GM19395 (cell line): Measurements from ENCODE around the gene THRA.

Experiments used
- ATAC-seq: cut with Tn5 transposase; IDR thresholded peaks from one replicate; pipeline ENCODE4 v1.9.1; 2021; ENCODE audit warnings: mild to moderate bottlenecking, moderate library complexity; ENCODE audit not compliant: unreplicated experiment

THRA gene

GRCh38 chr17:40075201-40075941 is 12.6 kb downstream of the THRA start:
- no peak for ATAC-seq

DNA sequence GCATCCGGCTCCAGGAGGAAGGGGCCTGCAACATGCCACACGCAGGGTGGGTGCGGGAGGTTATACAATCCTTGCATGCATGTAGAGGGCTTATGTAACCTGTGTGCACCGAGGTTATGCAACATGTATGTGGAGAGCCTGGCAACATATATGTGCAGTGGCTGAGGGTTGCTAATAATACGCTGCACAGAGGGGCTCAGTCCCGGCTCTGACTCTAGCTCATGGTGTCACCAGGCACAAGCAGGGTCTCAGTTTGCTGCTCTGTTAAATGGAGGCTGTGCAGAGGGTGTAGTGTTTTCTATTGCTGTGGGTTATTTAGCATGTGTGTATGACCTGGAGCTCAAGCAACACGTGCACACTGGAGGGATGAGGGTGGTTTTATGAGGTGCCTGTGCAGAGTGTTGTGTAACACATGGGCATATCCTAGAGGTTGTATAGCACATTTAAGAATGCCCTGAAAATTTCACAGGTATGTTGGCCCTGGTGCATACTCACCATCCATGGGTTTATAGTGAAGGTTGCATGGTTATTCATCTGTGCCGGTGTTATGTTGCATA is 13.3 kb downstream of the THRA start:
- ATAC-seq = no peak

GRCh38 chr17:40076591-40076990 is 13.8 kb downstream of the THRA start:
- no peak for ATAC-seq

DNA sequence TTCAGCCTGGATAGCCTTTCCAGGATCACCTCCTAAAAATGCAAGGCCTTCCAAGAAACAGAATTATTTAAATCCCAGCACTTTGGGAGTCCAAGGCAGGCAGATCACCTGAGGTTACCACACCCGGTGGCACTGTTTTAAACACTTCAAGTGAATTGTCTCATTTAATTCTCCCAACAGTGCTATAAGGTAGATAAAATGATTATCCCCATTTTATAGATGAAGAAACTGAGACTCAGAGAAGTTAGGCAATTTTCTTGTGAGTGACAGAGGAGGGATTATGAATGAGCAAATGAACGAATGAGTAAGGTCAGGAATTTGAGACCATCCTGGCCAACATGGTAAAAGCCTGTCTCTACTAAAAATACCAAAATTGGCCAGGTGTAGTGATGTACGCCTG is 16.8 kb downstream of the THRA start:
- ATAC-seq = no peak

- ATAC-seq = no peak
Measured at GRCh38 chr17:40084477-40084876, 21.7 kb downstream of the THRA start.

DNA sequence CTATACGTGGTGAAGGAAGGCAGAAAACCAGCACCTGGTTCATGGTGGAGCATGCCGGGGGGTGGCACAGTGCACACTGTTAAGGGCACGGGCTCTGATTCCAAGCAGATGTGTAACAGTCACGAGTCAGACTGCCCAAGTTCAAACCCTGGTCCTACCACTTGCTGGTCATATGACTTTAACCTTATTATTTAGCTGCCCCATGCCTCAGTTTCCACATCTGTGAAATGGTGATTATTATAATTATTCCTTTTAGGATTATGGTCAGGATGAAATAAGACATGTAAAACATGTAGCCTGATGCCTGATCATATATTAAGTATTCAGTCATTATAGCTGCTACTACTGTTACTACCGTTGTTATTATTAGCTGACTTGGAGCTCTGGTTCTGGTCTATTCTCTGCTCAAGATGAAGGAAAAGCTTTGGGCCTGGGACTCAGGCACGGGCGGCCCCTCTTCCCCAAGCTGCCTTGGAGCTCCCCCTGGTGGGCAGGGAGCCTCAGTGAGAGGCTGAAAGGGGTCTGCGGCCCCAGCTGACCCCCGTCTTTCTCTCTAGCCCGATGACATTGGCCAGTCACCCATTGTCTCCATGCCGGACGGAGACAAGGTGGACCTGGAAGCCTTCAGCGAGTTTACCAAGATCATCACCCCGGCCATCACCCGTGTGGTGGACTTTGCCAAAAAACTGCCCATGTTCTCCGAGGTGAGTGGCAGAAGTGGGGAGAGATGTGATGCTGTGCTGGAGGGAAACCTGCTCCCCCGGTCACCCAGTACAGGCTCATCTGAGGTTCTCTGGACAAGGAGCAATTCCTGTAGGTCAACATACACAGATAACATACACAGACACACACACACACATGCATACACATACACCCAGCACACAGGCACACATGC is 23.6 kb downstream of the THRA start:
- ATAC-seq = no peak

DNA sequence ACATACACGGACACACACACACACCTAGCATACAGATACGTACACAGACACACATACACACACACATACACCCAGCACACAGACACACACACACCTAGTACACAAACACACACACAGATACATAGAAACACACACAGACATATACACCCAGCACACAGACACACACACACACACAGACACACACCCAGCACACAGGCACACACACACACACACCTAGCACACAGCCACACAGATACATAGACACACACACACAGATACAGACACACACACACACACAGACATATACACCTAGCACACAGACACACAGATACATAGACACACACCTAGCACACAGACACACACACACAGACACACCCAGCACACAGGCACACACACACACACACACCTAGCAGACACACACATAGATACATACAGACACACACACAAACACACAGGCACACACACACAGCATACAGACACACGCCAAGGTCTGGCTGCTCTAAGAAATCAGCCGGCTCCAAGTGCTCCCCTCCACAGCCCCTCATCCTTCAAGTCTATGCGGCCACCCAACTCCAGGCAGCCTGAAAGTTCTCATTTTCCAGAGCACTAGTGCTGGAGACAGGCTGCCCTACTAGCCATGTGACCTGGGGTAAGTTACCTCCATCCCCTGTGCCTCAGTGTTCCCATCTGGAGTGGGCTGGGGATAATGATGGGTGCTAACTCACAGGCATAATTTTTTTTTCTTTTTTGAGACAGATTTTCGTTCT is 24.5 kb downstream of the THRA start:
- no peak for ATAC-seq

- ATAC-seq = no peak
Measured at GRCh38 chr17:40087903-40088718, 25.3 kb downstream of the THRA start.

- no peak for ATAC-seq
Measured at GRCh38 chr17:40089077-40089895, 26.5 kb downstream of the THRA start.

DNA sequence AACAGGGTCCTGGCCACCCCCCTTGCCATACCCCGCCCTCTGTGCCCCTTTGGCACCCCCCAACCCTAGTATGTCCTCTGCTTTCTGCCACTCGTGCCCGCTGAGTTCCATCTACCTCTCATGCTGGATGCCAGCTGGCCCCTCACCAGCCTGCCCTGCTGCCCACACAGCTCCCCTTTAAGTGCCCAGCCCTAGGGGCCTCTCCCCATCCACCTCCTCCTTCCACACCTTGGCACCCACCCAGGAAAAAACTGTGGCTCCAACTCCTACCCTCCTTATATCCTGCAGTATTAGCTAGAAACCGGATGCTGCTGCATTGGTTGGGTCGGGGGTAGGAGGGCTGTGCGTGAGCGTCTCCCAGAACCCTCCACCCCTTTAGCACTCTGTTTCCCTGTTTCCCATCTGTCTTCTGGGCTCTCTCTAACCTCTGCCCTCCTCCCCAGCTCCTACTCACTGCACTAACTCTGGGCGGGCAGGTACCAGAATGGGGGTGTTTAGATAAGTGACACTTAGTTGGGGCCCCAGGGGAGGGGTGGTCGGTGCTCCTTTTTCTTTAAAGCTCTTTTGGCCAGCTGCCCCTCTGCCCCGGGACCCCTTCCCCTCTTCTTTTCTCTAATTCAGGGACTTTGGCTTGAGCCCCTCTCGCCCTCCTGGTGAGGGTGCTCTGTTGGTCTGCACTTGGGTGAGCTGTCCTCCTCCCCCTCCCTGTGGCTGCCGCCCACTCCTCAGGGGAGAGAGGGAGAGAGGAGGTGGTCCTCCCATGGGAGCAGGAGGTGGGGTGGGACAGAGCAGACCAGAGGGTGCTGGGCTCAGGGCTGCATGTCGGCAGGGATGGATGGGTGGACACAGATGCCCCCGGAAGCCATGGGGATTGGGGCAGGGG is 27.7 kb downstream of the THRA start:
- ATAC-seq = no peak

DNA sequence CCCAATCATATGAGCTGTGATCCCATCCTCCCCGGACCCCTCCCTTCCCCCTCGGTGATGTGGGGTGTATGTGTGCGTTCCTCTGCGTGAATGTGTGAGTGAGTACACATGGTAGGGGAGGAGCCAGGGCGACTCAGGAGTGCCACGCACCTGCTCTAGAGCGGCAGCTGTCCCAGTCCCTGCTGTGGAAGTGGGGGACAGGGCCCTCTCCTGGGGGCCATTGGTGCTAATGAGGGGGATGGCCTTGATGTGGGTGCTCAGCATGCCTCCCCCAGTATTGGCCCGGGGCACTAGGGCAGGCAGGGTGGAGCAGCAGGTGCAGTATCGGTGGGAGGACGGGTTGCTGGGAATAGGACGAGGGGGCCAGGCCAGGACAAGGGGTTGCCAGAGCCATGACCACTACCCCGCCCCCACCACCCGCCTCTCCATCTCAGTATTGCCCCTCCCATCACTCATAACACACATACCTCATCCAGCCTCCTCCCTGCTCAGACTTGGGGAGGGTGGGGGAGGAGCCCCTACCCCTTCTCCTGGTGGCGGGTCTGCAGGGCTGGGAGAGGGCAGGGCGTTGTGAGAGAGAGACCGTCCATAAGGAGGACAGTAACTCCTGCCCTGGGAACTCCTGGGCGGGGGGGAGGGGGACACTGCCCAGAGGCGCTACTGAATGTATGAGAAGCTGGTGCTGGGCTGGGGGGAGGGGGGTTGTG is 29.1 kb downstream of the THRA start:
- ATAC-seq = no peak

DNA sequence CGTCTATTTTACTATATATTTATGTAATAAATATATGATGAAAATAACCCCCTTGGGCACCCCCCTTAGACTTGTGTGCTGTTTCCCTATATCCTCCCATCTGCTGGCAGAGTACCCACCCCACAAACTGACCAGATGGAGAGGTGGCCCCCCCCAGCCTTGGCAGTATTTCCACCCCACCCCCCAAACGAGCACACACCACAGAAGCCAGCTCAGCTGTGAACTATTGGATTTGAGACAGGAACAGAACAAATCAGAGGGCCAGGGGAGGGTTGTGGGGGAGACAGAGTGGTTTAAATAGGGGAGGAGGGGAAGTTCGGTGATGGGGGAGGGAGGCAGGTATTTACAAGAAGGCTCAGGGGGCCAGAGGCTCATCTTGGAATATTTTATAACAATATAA is 29.8 kb downstream of the THRA start:
- ATAC-seq = no peak

DNA sequence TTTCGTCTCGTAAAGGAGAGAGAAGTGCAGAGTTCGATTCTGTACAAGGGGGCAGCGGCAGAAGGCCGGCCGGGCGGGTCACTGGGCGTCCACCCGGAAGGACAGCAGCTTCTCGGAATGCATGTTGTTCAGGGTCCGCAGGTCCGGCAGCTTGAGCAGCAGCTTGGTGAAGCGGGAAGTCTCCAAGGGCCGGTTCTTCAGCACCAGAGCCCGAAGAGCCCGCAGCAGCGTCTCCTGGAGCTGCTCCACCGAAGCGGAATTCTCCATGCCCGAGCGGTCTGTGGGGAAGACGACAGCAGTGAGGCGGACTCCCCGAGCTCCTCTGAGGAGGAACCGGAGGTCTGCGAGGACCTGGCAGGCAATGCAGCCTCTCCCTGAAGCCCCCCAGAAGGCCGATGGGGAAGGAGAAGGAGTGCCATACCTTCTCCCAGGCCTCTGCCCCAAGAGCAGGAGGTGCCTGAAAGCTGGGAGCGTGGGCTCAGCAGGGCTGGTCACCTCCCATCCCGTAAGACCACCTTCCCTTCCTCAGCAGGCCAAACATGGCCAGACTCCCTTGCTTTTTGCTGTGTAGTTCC is 30.3 kb downstream of the THRA start:
- no peak for ATAC-seq

DNA sequence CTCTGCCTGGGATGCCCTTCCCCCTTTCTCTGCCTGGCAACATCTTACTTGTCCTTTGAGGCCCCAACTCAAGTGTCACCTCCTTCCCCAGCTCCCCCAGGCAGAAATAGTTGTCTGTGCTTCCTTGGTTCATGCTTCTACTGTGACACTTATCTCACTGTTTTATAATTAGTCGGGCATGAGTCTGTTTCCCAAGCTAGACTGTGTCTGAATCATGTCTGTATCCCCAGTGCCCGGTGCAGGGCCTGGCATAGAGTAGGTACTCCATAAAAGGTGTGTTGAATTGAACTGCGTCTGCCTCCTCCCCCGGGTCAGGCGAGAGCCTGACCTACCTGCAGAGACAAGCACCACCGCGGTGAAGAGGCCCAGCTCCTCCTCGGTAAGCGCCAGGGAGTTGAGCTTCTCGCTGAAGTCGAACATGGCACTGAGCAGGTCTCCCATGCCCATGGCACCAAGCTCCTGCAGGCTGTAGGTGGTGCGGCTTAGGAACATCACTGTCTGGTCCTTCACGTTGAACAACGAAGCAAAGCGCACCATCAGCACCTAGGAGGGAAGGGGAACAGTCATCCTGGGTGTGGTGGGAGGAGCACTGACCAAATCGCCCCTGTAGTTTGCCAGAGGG is 30.9 kb downstream of the THRA start:
- ATAC-seq = no peak

- ATAC-seq = no peak
Measured at GRCh38 chr17:40094874-40095273, 32.1 kb downstream of the THRA start.

DNA sequence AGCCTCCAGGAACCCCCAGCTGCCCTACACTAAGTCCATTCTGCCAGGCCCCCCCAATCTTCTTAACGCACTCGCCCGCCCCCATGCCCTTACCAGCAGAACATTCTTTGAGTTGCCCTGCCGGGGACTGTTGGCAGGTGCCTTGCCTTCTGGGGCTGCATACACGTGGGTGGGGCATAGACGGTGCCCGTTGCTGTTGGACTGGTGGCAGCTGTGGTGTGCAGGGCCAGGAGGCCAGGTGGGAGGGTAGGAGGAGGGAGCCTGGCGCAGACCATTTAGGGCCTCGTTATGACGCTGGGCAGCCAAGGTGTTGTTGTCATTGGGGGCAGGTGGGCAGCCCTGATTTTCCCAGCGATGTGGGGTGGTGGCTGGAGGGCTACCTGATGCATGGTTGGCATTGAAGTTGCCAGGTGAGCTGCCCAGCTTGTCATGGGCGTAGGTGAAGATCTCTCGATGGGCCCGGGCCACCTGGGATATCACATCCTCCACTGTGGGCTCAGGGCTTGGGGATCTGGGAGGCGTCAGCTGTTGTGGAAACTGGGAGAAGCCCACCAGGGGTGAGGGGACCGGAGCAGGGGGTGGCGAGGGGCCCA is 32.7 kb downstream of the THRA start:
- ATAC-seq = no peak
